K562 (cell line): ENCODE results near the gene NDFIP1. TPM values are rescaled to one million over a fixed set of nuclear protein-coding genes. Genes with fewer than 3 reads are reported as not detected.

ENCODE experiments used
- CTBP1 ChIP-seq: fragments of 450-650 bp; IDR thresholded peaks from 2 replicates; pipeline ENCODE4 v1.6.1; 2016; ENCODE audit warnings: borderline replicate concordance
- HMBOX1 ChIP-seq: sonication (generic); IDR thresholded peaks from 2 replicates; pipeline ENCODE4 v1.6.1; 2016
- JUNB ChIP-seq: fragments of 450-650 bp; formaldehyde crosslinking; conservative IDR thresholded peaks from 2 replicates; pipeline ENCODE4 v1.4.0; 2020; ENCODE audit warnings: mild to moderate bottlenecking
- KLF1 ChIP-seq: fragments of 450-650 bp; IDR thresholded peaks from 2 replicates; pipeline ENCODE4 v1.6.1; 2016; ENCODE audit warnings: missing genetic modification characterization, missing compliant biosample characterization
- NR2C2 ChIP-seq, 2 experiments: fragments of 200-800 bp in 1 of 2; sonication (Bioruptor generic) in 1 of 2; sonication (generic) in 1 of 2; formaldehyde crosslinking in 1 of 2; IDR thresholded peaks; 2 replicates each; pipeline versions ENCODE4 v1.6.1 to v1.8.0; 2016 to 2022; ENCODE audit warnings: mild to moderate bottlenecking in 1 of 2, missing compliant biosample characterization in 1 of 2, missing genetic modification characterization in 1 of 2, missing genetic modification reagents in 1 of 2
- THRAP3 ChIP-seq: fragments of 450-650 bp; IDR thresholded peaks from 2 replicates; pipeline ENCODE4 v1.6.1; 2016; ENCODE audit warnings: mild to moderate bottlenecking, inconsistent platforms, borderline replicate concordance
- XRCC5 ChIP-seq: fragments of 200-400 bp; formaldehyde crosslinking; IDR thresholded peaks from 2 replicates; pipeline ENCODE4 v1.6.1; 2017; ENCODE audit warnings: low read depth, mild to moderate bottlenecking, low read length
- ZBTB17 ChIP-seq: fragments of 450-650 bp; formaldehyde crosslinking; IDR thresholded peaks from 2 replicates; pipeline ENCODE4 v1.4.0; 2020; ENCODE audit warnings: mild to moderate bottlenecking
- ZBTB9 ChIP-seq: fragments of 450-650 bp; formaldehyde crosslinking; IDR thresholded peaks from 2 replicates; pipeline ENCODE4 v1.4.0; 2020; ENCODE audit warnings: mild to moderate bottlenecking, moderate library complexity
- ZFP36 ChIP-seq: fragments of 150-350 bp; IDR thresholded peaks from 2 replicates; pipeline ENCODE4 v1.6.1; 2018; ENCODE audit warnings: low read length, low read depth; ENCODE audit not compliant: partially characterized antibody
- ZNF24 ChIP-seq: fragments of 450-650 bp; IDR thresholded peaks from 2 replicates; pipeline ENCODE4 v1.6.1; 2016
- polyA plus RNA-seq, 8 experiments: library from polyadenylated mRNA; depleted of rRNA in 4 of 8; stranded (reverse) in 5 of 8; unstranded in 3 of 8; fragments of >200 nt; fragmentation: Nextera tagmentation in 2 of 8; fragmentation: Illumina TruSeq in 1 of 8; extraction: Ambion mirVana in 2 of 8; extraction: Trizol in 1 of 8; gene quantifications; 2 replicates each; pipeline versions ENCODE4 v1.2.1 to v1.2.3, GENCODE V29; 2011 to 2014; ENCODE audit warnings: inconsistent platforms in 1 of 8, missing spikeins in 1 of 8
- total RNA-seq, 7 experiments: library from RNA; depleted of rRNA in 6 of 7; stranded (reverse); fragments of >200 nt in 6 of 7; fragmentation: Illumina TruSeq in 2 of 7; extraction: Trizol in 2 of 7; gene quantifications; 2 replicates each; pipeline versions ENCODE4 v1.2.1 to v1.2.3, GENCODE V29; 2011 to 2021; ENCODE audit warnings: low replicate concordance in 1 of 7

The NDFIP1 gene
- total and polyA plus RNA-seq, 9 of the 15 experiments (the other 6 are each of a cell fraction or from before 2014, with no cell fraction given) = 5.3 to 37.5 (median 31.9) TPM

- no peak for TF ChIP-seq NR2C2 (CRISPR knock-in tag; IDR thresholded peaks at IDR 0.05)
- TF ChIP-seq NR2C2 (tag; IDR thresholded peaks at IDR 0.05) = no peak
- TF ChIP-seq ZNF24 = no peak
- TF ChIP-seq JUNB (CRISPR knock-in tag) = no peak
- no peak for TF ChIP-seq ZBTB17 (CRISPR knock-in tag)
- TF ChIP-seq ZFP36 = no peak
- no peak for TF ChIP-seq THRAP3
- no peak for TF ChIP-seq ZBTB9
- no peak for TF ChIP-seq HMBOX1
- no peak for TF ChIP-seq XRCC5
- no peak for TF ChIP-seq CTBP1
- TF ChIP-seq KLF1 (tag) = no peak
These were observed 37.8 kb upstream of the NDFIP1 start (continued) for GRCh38 chr5:142070734-142071133.
